Tibial artery (tissue), 4 donors: ENCODE data around the gene ZNF367.

Experiments used
- DNase-seq, 2 donors: peaks; one replicate each; pipeline ENCODE4 v3.0.0-alpha.2; 2019
- H3K27ac ChIP-seq, 2 donors: fragments of 200-600 bp; sonication (generic) in 1 of 2; 1 replicate in 1 of 2; 2 replicates in 1 of 2; pipeline ENCODE4 v1.5.1; 2018 to 2019; ENCODE audit warnings: mild to moderate bottlenecking in 1 of 2
- H3K27me3 ChIP-seq, 2 donors: fragments of 200-600 bp; sonication (generic) in 1 of 2; one replicate each; pipeline versions ENCODE4 v1.5.1 to v1.6.0; 2016 to 2019
- H3K36me3 ChIP-seq, 3 donors: fragments of 200-600 bp; sonication (generic) in 2 of 3; one replicate each; pipeline ENCODE4 v1.5.1; 2016 to 2019; ENCODE audit warnings: mild to moderate bottlenecking in 2 of 3
- H3K4me1 ChIP-seq, 4 donors: fragments of 200-600 bp; sonication (generic) in 2 of 4; 1 replicate in 3 of 4; 2 replicates in 1 of 4; pipeline ENCODE4 v1.5.1; 2016 to 2019
- H3K4me3 ChIP-seq, 2 donors: fragments of 200-600 bp; sonication (generic) in 1 of 2; 1 replicate in 1 of 2; 2 replicates in 1 of 2; pipeline ENCODE4 v1.5.1; 2018 to 2019; ENCODE audit warnings: mild to moderate bottlenecking in 2 of 2
- H3K9me3 ChIP-seq, 3 donors: fragments of 200-600 bp; sonication (generic) in 1 of 3; one replicate each; pipeline ENCODE4 v1.5.1; 2016 to 2019
- CTCF ChIP-seq, 2 experiments: fragments of 200-600 bp in 1 of 2; fragments of 450-650 bp in 1 of 2; IDR thresholded peaks; one replicate each; pipeline ENCODE4 v1.5.1; 2017 to 2019; ENCODE audit warnings: antibody characterized with exemption in 2 of 2, mild to moderate bottlenecking in 1 of 2, moderate library complexity in 1 of 2
- intact Hi-C: fragments of 100-400 bp; cut with DNase I; formaldehyde crosslinking; loops from one replicate; pipeline ENCODE4 v1.15.0; 2023; ENCODE audit warnings: low total_unique reads

ZNF367 gene

GRCh38 chr9:96388144-96388543 lies 30.0 kb downstream of the ZNF367 start:
- no peak for TF ChIP-seq CTCF (IDR thresholded peaks at IDR 0.05)
- peaks cover 0 to 24% (median 2%) of the 10 kb centered on the region in 4 donors for H3K4me1 ChIP-seq
- no peak overlapping the region for H3K4me3 ChIP-seq
- no peaks in the 10 kb centered on the region for H3K9me3 ChIP-seq
- no peaks in the 10 kb centered on the region for H3K36me3 ChIP-seq
- H3K27me3 ChIP-seq, result no peaks in the 10 kb centered on the region
- H3K27ac ChIP-seq, result no peak overlapping the region
- intact Hi-C loops, result no loop called here
- no peak for DNase-seq

DNA sequence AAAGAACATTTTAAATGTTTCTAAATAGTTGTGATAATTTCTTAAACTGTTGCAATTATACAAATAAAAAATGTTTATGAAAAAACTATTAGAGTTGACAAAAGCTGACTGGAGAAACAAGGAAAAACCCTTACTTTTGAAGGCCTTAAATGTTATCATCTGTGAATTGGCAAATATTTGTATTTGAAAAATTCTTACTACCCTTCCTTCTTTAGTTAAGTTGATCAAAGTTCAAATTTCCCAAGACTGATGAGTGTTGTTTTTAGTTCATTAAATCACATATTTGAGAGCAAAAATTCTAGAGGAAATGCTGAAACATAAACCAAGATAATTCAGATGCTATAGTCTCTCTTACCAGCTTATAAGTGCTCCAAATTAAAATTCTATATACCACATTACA lies 32.0 kb downstream of the ZNF367 start:
- H3K9me3 ChIP-seq, result no peaks in the 10 kb centered on the region
- peaks cover 0 to under 1% (median 0%) of the 10 kb centered on the region in 3 donors for H3K36me3 ChIP-seq
- no peaks in the 10 kb centered on the region for H3K27me3 ChIP-seq
- H3K4me1 ChIP-seq, result peaks cover 0 to 37% (median 10%) of the 10 kb centered on the region in 4 donors
- H3K4me3 ChIP-seq, result no peak overlapping the region
- no peak overlapping the region for H3K27ac ChIP-seq
- intact Hi-C loops, result no loop called here
- TF ChIP-seq CTCF (IDR thresholded peaks at IDR 0.05), result no peak
- DNase-seq, result no peak

DNA sequence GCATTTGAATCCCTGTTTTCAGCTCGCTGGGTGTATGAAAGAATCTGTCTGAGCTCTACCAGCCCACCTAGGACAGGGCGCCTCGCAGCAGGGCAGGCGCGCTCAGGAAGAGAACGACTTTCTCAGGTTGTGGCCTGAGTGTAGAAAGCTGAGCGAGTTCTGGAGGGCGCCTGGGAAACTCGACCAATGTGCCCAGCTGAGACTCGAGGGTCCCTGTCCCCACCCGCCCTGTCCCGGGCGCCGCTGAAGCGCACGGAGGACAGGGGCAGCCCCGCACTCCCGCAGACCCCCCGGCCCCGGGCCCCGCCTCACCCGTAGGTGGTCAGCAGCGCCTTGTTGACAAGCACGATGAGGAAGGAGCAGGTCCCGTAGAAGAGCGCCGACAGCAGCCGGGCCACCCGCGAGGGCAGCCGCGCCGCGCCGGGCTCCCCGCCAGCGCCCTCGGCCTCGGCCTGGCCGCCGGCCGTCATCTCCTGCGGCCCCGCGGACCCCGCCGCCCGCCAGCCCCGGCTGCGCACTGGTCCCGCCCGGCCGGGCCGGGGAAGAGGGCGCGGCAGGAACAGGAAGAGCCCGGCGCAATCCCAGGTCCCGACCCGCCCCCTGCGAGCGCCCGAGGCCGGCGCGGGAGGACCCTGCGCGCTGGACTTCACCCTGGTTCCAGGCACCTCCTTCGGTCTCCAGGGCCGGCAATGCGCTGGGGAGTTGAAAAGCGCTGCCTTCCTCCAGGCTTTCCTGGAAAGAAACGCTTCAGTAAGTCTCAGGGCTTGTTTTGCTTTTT lies 34.8 kb downstream of the ZNF367 start, which contains the start of gene SLC35D2:
SLC35D2 (minus strand) TSS at position 547 of the 778 bp plus-strand sequence; CDS start at position 470, 77 bp downstream.
- Histone ChIP-seq H3K27ac (peak within 1 kb of the TSS; percentile 91 to 92), H3K9me3 (no peaks in the 10 kb centered on the region), H3K4me3 (peak within 1 kb of the TSS; percentile 80 to 87), H3K4me1 (peaks cover 0 to 28% (median 10%) of the 10 kb centered on the region in 4 donors), H3K27me3 (no peaks in the 10 kb centered on the region), H3K36me3 (peaks cover 0 to 17% (median 0%) of the 10 kb centered on the region in 3 donors)
- TF ChIP-seq CTCF (IDR thresholded peaks at IDR 0.05), result no peak
- DNase-seq, result peak; percentile 48 to 79
- intact Hi-C loops, result no loop called here

DNA sequence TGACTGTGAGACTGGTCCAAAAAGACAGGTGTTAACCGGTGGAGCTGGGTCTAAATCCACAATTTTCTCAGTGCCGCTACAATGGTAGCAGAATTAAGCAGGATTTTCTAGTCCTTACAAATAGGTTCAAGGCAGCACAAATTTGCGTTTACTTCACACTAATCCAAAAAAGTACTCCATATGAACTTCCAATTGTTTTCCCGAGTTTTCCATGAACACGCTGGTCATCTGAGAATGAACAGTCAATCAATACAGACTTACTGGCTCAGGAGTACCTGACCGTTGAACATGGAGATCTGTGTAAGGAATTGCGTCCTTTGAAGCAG lies 35.4 kb downstream of the ZNF367 start:
- H3K4me3 ChIP-seq, result peak overlapping the region; percentile 80 to 87
- intact Hi-C loops, result no loop called here
- H3K9me3 ChIP-seq, result no peaks in the 10 kb centered on the region
- H3K27ac ChIP-seq, result peak overlapping the region; percentile 91 to 92
- DNase-seq, result no peak
- no peak for TF ChIP-seq CTCF (IDR thresholded peaks at IDR 0.05)
- H3K4me1 ChIP-seq, result peaks cover 0 to 33% (median 10%) of the 10 kb centered on the region in 4 donors
- no peaks in the 10 kb centered on the region for H3K27me3 ChIP-seq
- H3K36me3 ChIP-seq, result peaks cover 0 to 17% (median 0%) of the 10 kb centered on the region in 3 donors

GRCh38 chr9:96382175-96382574 lies 36.0 kb downstream of the ZNF367 start:
- Histone ChIP-seq H3K27ac (peak overlapping the region in 1 of 2 donors; percentile 91), H3K4me1 (peaks cover 0 to 39% (median 12%) of the 10 kb centered on the region in 4 donors), H3K27me3 (no peaks in the 10 kb centered on the region), H3K36me3 (peaks cover 0 to 17% (median 0%) of the 10 kb centered on the region in 3 donors), H3K9me3 (no peaks in the 10 kb centered on the region), H3K4me3 (peak overlapping the region in 1 of 2 donors; percentile 87)
- no peak for TF ChIP-seq CTCF (IDR thresholded peaks at IDR 0.05)
- intact Hi-C loops, result no loop called here
- DNase-seq, result no peak
